ENCODE results near the gene EFCAB6.

The EFCAB6 gene

DNA sequence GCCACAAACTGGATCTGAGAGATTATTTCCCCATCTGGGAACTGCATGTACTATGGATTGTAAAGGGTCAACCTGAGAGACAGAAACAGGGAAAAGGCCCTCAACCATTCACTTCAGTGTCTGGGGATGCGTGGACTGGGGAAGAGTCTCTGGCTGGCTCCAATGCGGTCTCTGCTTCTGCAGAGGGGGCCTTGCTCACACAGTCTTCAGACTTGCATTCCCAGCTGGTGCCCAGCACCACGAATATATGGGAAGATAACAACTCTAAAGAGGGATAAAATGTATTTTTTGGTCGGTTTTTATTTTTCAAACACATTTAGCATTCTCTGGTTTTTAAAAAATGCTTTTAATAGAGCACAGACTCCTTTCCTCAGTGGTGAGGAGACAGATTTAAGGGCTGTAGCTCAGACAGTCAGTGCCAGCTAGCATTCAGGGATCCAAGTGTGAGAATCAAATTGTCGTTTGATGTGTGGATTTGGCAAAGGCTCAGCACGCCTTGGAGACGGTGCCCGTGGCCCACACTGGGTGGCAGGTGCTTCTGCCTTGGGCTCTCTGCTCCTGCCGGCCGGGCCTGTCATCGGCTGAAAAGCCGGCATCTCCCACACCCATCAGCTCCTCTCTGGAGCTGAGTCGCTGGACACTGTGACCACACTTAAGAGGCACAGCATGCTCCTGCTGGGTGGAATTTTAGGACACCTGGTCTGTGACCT, 8.0 kb upstream of the EFCAB6 start:
- Histone ChIP-seq H3F3A (ENCODE audit: low read depth) (no peaks in the 10 kb centered on the region), H3K36me3 (ENCODE audit: insufficient read depth, low read length) (no peaks in the 10 kb centered on the region), H3K27me3 (ENCODE audit: insufficient read depth, low read length, poor library complexity, severe bottlenecking) (no peaks in the 10 kb centered on the region), H2AFZ (ENCODE audit: low read length) (no peak overlapping the region), H4K20me1 (ENCODE audit: insufficient read depth, low read length, poor library complexity, severe bottlenecking) (no peaks in the 10 kb centered on the region), H3K9ac (ENCODE audit: low read depth, low read length, poor library complexity, severe bottlenecking) (no peak overlapping the region), H3K4me3 (ENCODE audit: low read length, poor library complexity, severe bottlenecking) (no peak overlapping the region), H3K9me3 (ENCODE audit: insufficient read depth, low read depth, low read length) (no peaks in the 10 kb centered on the region), H3K4me2 (ENCODE audit: low read depth, low read length, poor library complexity, severe bottlenecking) (no peak overlapping the region), H3K9me2 (replicated peaks; ENCODE audit: low read depth, low read length) (no peaks in the 10 kb centered on the region), H3K79me2 (ENCODE audit: insufficient read depth, low read length) (no peaks in the 10 kb centered on the region), H3K4me1 (ENCODE audit: insufficient read depth, low read length, poor library complexity, severe bottlenecking) (no peaks in the 10 kb centered on the region)
- TF ChIP-seq, protein P1, sequence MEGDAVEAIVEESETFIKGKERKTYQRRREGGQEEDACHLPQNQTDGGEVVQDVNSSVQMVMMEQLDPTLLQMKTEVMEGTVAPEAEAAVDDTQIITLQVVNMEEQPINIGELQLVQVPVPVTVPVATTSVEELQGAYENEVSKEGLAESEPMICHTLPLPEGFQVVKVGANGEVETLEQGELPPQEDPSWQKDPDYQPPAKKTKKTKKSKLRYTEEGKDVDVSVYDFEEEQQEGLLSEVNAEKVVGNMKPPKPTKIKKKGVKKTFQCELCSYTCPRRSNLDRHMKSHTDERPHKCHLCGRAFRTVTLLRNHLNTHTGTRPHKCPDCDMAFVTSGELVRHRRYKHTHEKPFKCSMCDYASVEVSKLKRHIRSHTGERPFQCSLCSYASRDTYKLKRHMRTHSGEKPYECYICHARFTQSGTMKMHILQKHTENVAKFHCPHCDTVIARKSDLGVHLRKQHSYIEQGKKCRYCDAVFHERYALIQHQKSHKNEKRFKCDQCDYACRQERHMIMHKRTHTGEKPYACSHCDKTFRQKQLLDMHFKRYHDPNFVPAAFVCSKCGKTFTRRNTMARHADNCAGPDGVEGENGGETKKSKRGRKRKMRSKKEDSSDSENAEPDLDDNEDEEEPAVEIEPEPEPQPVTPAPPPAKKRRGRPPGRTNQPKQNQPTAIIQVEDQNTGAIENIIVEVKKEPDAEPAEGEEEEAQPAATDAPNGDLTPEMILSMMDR (conservative IDR thresholded peaks at IDR 0.05; ENCODE audit: low read length) = no peak
- TF ChIP-seq EZH2phosphoT487 (IDR thresholded peaks at IDR 0.05; ENCODE audit: borderline replicate concordance) = no peak

GRCh38 chr22:43819421-43819921, 7.4 kb upstream of the EFCAB6 start:
- H3K27me3 ChIP-seq (ENCODE audit: insufficient read depth, low read length, poor library complexity, severe bottlenecking) = no peaks in the 10 kb centered on the region
- no peaks in the 10 kb centered on the region for H3K36me3 ChIP-seq (ENCODE audit: insufficient read depth, low read length)
- H2AFZ ChIP-seq (ENCODE audit: low read length) = no peak overlapping the region
- H3K4me1 ChIP-seq (ENCODE audit: insufficient read depth, low read length, poor library complexity, severe bottlenecking) = no peaks in the 10 kb centered on the region
- TF ChIP-seq, protein P1 (conservative IDR thresholded peaks at IDR 0.05; ENCODE audit: low read length) = no peak
- no peak for TF ChIP-seq EZH2phosphoT487 (IDR thresholded peaks at IDR 0.05; ENCODE audit: borderline replicate concordance)
- no peaks in the 10 kb centered on the region for H3K79me2 ChIP-seq (ENCODE audit: insufficient read depth, low read length)
- no peaks in the 10 kb centered on the region for H4K20me1 ChIP-seq (ENCODE audit: insufficient read depth, low read length, poor library complexity, severe bottlenecking)
- no peaks in the 10 kb centered on the region for H3F3A ChIP-seq (ENCODE audit: low read depth)
- H3K9me3 ChIP-seq (ENCODE audit: insufficient read depth, low read depth, low read length) = no peaks in the 10 kb centered on the region
- H3K9ac ChIP-seq (ENCODE audit: low read depth, low read length, poor library complexity, severe bottlenecking) = no peak overlapping the region
- H3K4me2 ChIP-seq (ENCODE audit: low read depth, low read length, poor library complexity, severe bottlenecking) = no peak overlapping the region
- H3K9me2 ChIP-seq (replicated peaks; ENCODE audit: low read depth, low read length) = no peaks in the 10 kb centered on the region
- H3K4me3 ChIP-seq (ENCODE audit: low read length, poor library complexity, severe bottlenecking) = no peak overlapping the region

GRCh38 chr22:43818981-43819380, 6.9 kb upstream of the EFCAB6 start:
- Histone ChIP-seq H2AFZ (ENCODE audit: low read length) (no peak overlapping the region), H3K9me3 (ENCODE audit: insufficient read depth, low read depth, low read length) (no peaks in the 10 kb centered on the region), H3K36me3 (ENCODE audit: insufficient read depth, low read length) (no peaks in the 10 kb centered on the region), H3K27me3 (ENCODE audit: insufficient read depth, low read length, poor library complexity, severe bottlenecking) (no peaks in the 10 kb centered on the region), H3K79me2 (ENCODE audit: insufficient read depth, low read length) (no peaks in the 10 kb centered on the region), H3K4me2 (ENCODE audit: low read depth, low read length, poor library complexity, severe bottlenecking) (no peak overlapping the region), H3F3A (ENCODE audit: low read depth) (no peaks in the 10 kb centered on the region), H3K9ac (ENCODE audit: low read depth, low read length, poor library complexity, severe bottlenecking) (no peak overlapping the region), H3K4me1 (ENCODE audit: insufficient read depth, low read length, poor library complexity, severe bottlenecking) (no peaks in the 10 kb centered on the region), H3K4me3 (ENCODE audit: low read length, poor library complexity, severe bottlenecking) (no peak overlapping the region), H4K20me1 (ENCODE audit: insufficient read depth, low read length, poor library complexity, severe bottlenecking) (no peaks in the 10 kb centered on the region), H3K9me2 (replicated peaks; ENCODE audit: low read depth, low read length) (no peaks in the 10 kb centered on the region)
- TF ChIP-seq, protein P1 (conservative IDR thresholded peaks at IDR 0.05; ENCODE audit: low read length) = no peak
- no peak for TF ChIP-seq EZH2phosphoT487 (IDR thresholded peaks at IDR 0.05; ENCODE audit: borderline replicate concordance)
